ENCODE measurements around the gene CPAMD8.
A peak's percentile ranks its signal among the peaks of the same experiment; 100 is the strongest.

Gene CPAMD8

DNA sequence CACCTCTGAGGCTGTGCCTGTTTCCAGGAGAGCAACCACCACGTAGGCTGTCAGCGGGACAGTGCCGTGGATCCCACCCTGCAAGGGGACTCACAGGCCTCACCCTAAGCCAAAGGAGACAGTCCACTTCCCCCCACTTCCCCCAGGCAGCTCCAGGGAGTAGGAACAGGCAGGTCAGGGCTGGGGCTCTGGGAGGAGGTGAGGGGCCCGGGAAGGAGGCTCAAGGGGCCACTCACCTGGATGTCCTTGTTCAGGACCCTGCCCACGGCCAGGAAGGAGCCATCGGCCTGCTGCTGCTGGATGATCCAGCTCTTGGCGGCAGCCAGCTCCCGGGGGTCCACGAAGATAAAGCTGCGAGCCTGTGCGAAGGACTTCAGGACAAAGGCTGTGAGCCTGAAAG lies 112.2 kb downstream of the CPAMD8 start:
- DNase-seq = no peak

DNA sequence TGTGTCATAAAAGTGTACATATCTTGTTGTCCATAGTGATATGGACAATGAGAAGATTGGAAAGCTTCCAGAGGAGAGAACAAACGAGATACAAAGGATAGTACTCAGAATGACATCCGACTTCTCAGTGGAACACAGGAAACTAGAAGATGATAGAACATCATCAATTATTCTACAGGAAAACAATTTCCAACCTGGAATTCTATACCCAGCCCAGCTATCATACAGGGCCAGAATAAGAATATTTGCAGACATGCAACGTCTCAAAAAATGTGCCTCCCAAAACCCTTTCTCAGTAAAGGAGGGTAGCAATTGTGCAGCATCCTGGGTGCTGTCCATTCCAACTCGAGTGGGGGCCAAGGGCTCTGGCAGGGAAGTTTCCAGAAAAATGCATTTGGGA lies 113.8 kb downstream of the CPAMD8 start:
- no peak for DNase-seq

DNA sequence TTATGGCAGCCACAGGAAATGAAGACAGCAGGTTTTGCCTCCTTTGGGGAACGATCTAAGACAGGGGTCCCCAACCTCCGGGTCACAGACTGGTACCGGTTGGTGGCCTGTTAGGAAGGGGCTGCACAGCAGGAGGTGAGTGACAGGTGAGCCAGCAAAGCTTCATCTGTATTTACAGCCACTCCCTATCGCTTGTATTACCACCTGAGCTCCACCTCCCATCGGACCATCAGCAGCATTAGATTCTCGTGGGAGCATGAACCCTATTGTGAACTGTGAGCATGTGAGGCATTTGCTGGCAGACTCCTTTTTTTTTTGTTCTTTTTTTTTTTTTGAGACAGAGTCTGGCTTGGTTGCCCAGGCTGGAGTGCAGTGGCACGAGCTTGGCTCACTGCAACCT lies 115.6 kb downstream of the CPAMD8 start:
- no peak for DNase-seq

DNA sequence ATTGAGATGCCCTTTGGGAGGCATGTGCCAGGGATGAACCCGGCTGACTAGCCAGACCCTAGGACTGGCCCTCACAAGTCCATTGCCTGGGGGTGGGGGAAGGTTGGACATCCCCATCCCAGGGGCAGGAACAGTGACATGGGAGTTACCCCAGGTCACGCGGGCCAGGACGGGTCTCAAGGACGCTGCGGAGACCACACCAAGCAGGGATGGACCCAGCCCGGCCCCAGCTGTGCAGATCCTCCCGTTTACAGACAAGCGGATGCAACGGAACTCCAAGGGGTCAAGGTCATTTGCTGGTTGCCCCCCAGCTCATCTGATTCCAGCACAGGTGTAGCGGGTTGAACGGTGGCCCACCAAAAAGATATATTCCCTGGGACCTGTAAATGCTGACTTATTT lies 117.9 kb downstream of the CPAMD8 start:
- DNase-seq = no peak

DNA sequence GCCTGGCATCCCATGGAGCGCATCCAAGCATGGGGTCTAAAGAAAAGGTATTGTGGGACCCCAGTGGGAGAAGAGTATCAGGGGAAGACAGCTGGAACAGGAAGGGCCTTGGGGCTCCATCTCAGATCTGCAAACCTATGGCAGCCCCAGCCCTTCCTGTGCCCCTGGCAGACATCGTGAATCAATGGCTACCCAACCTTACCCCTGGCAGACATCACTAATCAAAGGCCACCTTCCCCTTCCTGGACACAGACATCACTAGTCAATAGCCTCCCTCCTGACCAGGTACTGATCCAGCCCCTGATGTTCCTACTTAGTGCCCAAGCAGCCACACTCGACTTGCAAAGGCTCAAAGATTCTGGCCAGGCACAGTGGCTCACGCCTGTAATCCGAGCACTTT lies 122.0 kb downstream of the CPAMD8 start:
- DNase-seq = no peak

DNA sequence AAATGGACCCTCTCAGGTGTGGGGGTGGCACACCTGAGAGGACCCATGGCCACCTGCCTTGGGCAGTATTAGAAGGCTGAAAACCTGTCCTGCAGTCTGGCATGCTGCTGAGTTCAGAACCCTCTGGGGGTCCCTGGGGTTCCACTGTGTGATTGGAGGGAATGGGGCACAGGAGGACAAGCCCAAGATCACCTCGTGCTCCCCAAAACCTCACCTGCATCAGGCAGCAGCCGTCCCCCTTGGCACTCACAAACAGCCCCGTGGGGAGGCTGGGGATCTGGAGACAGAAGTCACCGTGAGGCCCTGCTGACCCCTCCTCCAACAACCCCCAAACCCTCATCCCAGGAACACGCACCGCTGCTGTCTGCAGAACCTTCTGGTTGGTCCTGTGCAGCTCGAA lies 123.3 kb downstream of the CPAMD8 start:
- no peak for DNase-seq

DNA sequence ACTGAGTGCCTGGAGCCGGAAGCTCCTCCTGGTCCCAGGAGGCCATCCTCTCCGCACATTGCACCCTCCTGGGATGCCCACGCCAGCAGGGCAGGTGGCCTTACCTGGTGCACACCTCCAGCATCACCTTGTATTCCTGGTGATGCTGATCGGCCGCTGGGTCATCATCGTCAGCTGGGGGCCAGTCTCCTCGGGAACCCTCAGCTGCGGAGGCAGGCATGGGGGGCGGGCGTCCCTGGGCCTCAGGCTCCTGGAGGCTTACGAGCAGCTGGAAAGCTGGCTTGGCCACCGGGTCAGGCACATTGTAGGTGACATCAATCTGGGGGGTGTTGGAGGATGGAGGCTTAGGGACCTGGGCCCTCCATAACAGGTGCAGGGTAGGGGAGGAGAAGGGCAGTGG lies 124.1 kb downstream of the CPAMD8 start:
- no peak for DNase-seq

DNA sequence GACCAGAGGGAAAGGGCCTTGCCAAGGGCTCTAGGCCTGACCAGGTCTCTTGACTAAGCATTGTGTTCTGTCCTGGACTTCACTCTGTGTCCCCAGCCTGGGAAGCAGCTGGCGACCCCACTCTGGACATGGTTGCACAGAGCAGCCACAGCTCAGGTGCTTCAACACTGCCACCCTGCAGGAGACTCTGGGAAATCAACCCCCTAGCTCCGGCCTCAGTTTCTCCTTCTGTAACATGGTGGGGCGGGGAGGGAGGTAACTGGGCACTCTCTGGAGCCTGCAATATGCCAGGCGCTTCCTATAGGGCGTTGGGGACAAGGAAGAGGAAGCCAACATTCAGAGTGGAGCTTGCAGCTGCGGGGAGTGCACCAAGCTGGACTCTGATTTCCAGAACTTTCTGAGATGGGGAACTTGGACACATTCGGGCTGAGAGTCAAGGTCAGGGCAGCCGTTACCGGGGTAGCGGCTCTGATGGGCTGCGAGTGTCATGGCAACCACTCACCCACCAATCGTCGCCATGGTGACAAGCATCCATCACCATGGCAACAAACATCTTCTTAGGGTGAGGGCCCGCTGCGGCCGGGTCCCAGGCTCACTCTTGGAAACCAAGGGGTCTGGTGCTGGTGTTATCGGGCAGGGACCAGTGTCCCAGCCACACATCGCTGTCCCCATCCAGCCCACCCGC lies 125.0 kb downstream of the CPAMD8 start:
- peak; percentile 23 to 60 for DNase-seq

DNA sequence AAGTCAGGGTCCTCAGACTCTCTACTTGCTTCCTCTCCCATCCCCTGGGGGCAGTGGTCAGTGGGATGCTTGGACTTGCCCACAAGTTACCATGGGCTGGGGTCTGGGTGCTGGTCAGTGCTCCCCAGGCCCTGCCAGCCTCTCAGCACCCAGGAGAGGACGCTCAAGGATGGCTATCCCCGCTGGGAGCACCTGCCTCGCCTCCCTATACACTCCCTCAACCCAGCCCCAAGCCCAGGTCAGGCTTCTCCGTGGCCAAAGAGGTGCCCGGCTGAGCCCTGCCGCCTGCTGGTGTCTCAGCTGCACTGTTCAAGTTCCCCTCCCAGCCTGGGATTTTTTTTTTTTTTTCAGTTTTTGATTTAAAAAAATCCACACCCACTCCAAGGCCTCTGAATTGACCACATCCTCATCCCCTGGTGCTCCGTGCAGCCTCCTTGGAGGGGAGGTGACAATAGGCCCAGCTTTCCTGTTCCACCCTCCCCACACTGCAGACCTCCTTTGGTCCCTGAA lies 127.0 kb downstream of the CPAMD8 start:
- DNase-seq = peak in 1 of 2 experiments; percentile 19

DNA sequence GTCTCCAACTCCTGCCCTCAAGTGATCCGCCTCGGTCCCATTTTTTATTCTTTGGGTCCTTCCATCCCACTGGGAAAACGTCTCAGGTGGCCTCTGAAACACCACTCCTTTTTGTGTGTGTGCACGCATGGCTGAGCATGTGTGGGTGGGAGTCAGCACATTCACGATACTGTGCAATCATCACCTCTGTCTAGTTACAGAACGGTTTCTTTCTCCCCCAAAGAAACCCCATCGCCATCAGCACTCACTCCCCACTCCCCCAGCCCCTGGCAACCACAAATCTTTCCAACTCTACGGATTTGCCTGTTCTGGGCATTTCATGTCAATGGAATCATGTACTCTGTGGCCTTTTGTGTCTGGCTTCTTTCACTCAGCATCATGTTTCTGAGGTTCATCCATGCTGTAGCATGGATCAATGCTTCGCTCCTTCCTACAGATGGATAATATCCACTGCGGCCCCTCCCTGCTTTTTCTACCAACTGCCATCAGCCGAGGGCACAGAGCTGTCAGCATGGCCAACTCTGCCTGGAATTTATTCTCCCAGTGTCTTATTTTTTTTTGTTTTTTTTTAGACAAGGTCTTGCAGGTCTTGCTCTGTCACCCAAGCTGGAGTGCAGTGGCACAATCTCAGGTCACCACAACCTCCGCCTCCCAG lies 128.1 kb downstream of the CPAMD8 start:
- DNase-seq = no peak

DNA sequence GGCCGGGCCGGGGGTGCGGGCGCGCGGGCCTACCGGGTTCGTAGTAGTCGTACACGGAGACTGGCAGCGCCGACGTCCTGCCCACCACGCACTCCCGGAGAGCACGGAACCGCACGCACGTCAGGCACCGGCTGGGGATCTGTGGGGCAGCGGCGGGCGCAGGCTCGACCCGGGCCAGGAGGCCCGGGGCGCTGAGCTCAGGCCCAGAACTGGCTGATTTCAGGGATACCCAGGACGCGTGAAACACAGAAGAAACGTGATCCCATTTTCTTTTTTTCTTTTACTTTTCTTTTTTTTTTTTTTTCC lies 128.8 kb downstream of the CPAMD8 start:
- no peak for DNase-seq

DNA sequence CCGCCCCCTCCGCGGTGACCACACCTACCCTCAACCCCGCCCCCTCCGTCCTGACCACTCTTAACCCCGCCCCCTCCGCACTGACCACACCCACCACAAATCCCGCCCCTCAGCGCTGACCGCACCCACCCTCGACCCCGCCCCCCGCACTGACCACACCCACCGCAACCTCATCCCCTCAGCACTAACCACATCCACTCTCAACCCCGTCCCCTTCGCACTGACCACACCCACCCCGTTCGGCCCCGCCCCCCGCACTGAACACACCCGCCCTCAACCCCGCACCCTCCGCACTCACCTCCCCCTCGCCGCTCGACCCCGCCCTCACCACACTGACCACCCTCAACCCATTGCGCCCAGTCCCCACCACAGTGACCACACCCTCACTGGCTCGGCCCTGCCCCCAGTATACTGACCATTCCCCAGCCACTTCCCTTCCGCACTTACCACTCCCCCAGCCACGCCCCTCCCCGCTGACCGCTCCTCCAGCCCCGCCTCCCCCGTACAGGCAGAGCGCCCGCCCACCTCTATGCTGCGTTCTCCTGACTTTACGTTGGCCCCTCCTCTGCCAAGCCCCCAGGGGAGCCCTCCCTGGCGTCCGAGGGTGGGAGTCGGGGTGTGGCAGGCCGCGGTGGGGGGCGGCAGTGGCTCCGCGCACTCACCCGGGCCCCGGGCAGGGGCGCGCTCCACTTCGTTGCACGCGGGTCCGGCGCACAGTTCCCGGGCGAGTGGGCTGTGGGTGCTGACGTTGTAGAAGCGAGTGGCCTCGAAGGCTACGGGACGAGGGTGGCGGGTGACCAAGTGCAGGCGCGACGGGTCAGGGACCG lies 129.4 kb downstream of the CPAMD8 start:
- DNase-seq = no peak

DNA sequence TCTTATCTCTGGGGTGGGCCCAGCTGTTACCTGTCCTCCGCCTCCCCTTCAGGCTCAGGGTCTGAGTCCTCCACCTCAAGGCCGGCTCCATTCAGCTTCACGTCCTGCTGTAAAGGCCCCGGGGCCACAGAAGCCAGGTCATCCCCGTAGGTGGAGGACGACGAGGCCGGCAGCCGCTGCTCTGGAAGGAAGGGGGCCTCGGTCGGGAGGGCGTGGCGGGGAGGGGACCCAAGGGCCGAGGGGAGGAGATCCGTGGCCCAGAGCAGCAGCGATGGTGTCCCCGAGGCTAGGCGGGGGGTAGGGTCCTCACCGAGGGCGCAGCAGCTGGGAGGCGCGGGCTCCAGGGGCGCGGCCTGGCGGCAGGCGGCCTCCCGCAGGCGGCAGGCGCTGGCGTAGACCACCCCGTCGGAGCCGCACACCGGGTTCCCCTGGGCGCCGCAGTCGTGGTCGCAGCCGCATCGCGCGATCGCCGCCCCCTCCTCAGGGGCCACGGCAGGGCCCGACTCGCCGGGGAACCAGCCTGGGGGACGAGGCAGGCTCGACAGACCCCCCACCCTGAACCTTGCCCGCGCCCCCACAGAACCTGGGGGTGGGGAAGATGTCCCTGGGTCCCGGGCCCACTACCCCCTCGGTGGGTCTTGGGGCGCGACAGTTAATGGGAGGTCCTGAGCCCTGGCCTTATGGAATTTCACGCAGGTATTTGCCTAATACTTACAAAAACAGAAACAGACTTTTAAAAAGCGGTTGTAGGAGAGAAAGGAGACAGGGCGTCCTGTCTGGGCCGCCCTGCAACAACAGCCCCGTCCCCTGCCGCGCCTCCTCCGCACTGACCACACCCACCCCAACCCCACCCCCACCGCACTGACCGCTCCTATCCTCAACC lies 130.2 kb downstream of the CPAMD8 start:
- DNase-seq = no peak

DNA sequence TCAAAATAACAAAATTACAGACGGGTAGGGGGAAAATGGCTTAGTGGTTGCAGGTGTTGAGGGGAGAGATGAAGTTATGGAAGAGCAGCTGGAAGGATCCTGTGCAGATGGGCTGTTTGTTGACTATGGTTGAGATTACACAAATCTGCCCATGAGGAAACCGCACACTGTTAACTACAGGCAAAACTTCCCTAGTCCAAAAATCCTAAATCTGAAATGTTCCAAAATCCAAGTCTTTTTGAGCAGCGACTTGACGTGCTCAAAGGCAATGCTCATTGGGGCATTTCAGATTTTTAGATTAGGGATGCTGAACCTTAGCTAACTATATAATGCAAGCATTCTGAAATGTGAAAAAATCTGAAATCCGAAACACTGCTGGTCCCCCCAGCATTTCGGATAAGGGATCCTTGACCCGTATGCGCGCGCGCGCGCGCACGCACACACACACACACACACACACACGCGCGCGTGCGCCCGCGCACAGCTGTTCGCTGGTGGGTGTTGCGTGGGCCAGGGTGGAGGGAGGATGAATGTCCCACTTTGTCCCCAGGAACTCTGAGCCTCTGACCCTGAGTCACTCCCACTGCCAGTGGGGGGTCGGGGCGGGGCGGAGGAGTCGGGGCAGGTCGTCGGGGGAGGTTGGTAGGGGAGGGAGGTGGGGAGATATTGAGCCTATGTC lies 131.0 kb downstream of the CPAMD8 start:
- peak in 1 of 2 experiments; percentile 12 for DNase-seq

DNA sequence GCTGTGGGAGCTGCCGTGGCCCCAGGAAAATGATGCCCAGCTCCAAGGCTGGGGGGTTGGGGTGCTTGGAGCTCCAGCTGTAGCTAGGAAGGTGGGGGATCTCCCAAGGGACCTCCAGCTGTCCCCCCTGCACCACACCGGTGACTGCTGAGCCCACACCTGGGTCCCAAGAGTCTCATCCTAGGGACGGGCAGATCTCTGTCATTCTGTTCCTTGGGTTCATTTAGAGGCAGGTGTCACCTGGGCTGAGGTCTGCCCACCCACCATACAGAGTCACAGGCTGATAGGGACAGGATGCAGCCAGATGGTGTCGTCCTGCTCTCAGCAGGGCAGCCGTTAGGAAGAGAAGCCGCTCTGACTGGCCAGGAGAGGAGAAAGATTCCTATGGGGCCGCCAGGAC lies 132.5 kb downstream of the CPAMD8 start:
- peak in 1 of 2 experiments; percentile 39 for DNase-seq

DNA sequence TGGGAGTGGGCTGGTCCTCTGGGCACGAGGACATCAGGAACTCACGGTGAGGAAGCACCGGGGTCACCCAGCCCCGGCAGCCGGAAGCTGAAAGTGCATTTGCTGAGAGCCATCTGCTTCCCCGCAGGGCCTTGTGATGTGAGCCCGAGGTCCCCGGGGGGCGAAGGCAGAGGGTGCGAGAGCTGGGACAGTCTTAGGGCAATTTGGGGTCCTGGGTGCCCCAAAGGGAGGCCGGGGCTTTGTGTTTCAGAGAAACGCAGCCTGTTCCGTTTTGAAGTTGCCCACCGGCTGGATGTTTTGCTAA lies 133.0 kb downstream of the CPAMD8 start:
- DNase-seq = peak in 1 of 2 experiments; percentile 40

DNA sequence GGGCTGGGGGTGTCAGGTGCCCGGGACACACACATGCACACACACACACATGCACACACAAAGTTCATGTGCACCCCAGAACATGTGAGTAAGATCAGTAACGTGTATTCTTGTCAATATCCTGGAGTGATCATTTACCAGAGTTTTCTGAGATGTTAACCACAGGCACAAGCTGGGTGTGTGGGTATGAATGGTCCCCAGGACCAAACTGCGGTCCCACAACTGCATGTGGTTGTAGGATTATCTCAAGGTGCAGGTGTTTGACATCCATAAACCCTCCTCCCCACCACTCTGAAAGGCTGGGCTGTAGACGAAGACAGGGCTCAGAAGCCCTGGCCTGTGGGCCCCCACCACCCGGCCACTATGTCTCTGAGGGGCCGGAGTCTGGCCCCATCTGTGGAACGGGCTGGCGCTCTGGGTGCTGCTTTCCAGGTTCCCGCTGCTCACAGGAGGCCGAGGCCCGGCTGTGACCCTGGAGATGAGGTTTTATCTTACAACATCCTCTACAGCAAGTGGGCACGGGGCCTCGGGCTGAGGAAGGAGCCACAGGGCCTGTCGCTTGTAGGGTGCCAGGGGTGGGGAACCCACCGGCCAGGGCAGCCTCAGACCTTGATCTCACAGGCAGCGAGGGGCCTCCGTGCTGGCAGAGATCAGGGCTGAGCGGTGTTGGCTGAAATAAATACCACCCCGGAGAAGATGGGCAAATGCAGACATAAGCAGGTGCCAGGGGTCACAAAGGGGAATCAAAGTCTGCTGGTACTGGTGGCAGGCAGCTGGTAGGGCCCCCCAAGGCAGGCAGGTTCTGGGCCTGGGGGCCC lies 133.5 kb downstream of the CPAMD8 start:
- DNase-seq = no peak

DNA sequence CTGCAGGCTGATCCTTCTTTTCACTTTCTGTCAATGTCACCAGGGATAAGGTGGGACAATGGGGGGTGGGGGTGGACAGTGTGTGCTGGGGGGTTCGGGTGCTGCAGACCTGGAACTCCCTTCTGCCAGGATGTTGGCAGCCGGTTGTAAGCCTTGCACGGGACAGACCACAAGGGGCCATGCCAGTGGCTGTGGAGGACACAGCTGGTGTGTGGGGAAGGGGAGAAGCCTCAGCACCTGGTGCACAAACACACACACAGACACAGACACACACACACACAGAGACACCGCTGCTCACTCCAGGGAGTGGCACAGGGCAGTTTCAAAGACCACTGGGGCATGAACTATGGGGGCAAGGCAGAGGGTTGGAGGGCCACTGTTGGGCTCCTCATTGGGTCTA lies 134.2 kb downstream of the CPAMD8 start:
- DNase-seq = no peak

DNA sequence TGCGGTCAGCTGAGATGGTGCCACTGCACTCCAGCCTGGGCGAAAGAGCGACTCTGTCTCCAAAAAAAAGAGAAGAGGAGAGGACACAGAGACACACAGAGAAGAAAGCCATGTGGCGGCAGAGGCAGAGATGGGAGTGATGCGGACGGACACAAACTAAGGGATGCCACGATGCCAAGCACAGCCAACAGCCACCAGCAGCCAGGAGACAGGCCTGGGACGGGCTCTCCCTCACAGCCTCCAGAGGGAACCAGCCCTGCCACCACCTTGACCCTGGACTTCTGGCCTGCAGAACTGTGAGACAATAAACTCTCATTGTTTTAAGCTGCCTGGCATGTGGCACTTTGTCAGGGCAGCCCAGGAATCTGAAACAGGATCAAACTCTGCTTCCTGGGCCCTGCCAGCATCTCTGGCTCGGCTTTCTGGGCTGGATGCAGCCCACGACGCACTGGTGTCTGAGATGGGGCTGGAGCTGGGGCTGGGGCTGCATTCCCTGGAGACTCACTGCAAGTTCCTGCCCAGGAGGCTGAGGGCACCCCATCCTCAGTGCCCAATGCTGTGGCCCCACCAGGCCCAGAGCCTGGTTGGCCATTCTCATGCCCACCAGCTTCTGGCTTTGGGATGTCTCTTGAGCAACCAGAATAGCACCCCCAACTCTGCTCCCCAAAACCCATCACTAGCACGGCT lies 134.8 kb downstream of the CPAMD8 start:
- no peak for DNase-seq

DNA sequence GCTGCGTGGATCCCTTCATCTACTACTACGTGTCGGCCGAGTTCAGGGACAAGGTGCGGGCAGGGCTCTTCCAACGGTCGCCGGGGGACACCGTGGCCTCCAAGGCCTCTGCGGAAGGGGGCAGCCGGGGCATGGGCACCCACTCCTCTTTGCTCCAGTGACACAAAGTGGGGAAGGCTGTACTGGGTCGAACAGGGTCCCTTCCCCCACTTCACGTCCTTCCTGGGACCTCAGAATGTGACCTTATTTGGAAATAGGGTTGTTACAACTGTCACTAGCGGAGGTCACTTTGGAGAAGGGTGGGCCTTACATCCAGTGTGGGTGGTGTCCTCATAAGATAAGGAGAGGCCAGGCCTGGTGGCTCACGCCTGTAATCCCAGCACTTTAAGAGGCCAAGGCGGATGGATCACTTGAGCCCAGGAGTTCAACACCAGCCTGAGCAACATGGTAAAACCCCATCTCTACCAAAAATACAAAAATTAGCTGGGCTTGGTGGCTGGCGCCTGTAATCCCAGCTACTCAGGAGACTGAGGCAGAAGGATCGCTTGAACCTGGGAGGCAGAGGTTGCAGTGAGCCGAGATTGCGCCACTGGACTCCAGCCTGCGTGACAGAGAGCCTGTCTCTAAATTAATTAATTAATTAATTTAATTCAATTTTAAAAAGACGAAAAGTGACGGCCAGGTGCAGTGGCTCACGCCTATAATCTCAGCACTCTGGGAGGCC lies 136.0 kb downstream of the CPAMD8 start:
- no peak for DNase-seq
